Body of pancreas (tissue), 4 donors: ENCODE measurements around the gene SPRYD3.

Source experiments
- CTCF ChIP-seq, 7 experiments: fragments of 450-650 bp in 4 of 7; fragments of 200-600 bp in 3 of 7; sonication (generic) in 3 of 7; IDR thresholded peaks; one replicate each; pipeline ENCODE4 v1.5.1; 2016 to 2019; ENCODE audit warnings: antibody characterized with exemption in 7 of 7
- POLR2A ChIP-seq, 3 donors: fragments of 450-650 bp; IDR thresholded peaks; one replicate each; pipeline ENCODE4 v1.6.1; 2016; ENCODE audit warnings: antibody characterized with exemption in 3 of 3, mild to moderate bottlenecking in 2 of 3

GRCh38 chr12:53082637-53083175 lies 3.5 kb upstream of the SPRYD3 start:
- TF ChIP-seq CTCF (IDR thresholded peaks at IDR 0.05), result no peak
- no peak for TF ChIP-seq POLR2A (IDR thresholded peaks at IDR 0.05)
